HepG2 (cell line): ENCODE measurements around the gene PLSCR3. TPM values are rescaled to one million over a fixed set of nuclear protein-coding genes. Genes with fewer than 3 reads are reported as not detected.

Source experiments
- CSRNP2 ChIP-seq: sonication (generic); formaldehyde crosslinking; conservative IDR thresholded peaks from 2 replicates; pipeline ENCODE4 v1.8.0; 2022; ENCODE audit warnings: low read depth, missing genetic modification reagents
- DPF2 ChIP-seq: sonication (generic); formaldehyde crosslinking; IDR thresholded peaks from 2 replicates; pipeline ENCODE4 v1.4.0; 2020; ENCODE audit warnings: mild to moderate bottlenecking, low read depth, missing genetic modification reagents, borderline replicate concordance
- GTF2F1 ChIP-seq: fragments of 150-350 bp; IDR thresholded peaks from 2 replicates; pipeline ENCODE4 v1.6.1; 2014; ENCODE audit warnings: low read length
- HMG20A ChIP-seq: IDR thresholded peaks from 2 replicates; pipeline ENCODE4 v1.6.1; 2016; ENCODE audit warnings: borderline replicate concordance
- HOMEZ ChIP-seq: IDR thresholded peaks from 2 replicates; pipeline ENCODE4 v1.6.1; 2016; ENCODE audit warnings: low read depth
- IRX3 ChIP-seq: sonication (generic); formaldehyde crosslinking; IDR thresholded peaks from 2 replicates; pipeline ENCODE4 v1.8.1; 2023; ENCODE audit warnings: mild to moderate bottlenecking, low read depth, missing genetic modification reagents, borderline replicate concordance
- REPIN1 ChIP-seq: sonication (generic); formaldehyde crosslinking; IDR thresholded peaks from 2 replicates; pipeline ENCODE4 v1.8.0; 2022; ENCODE audit warnings: missing genetic modification reagents, low read depth, mild to moderate bottlenecking, borderline replicate concordance
- SCMH1 ChIP-seq: sonication (generic); formaldehyde crosslinking; IDR thresholded peaks from 2 replicates; pipeline ENCODE4 v1.9.0; 2021; ENCODE audit warnings: missing genetic modification reagents, mild to moderate bottlenecking, borderline replicate concordance
- SRSF4 ChIP-seq: fragments of 200-400 bp; formaldehyde crosslinking; IDR thresholded peaks from one replicate; pipeline ENCODE4 v1.6.1; 2018; ENCODE audit warnings: mild to moderate bottlenecking, low read depth, low read length, moderate library complexity; ENCODE audit not compliant: poor library complexity, severe bottlenecking
- ZBTB44 ChIP-seq: sonication (generic); formaldehyde crosslinking; IDR thresholded peaks from 2 replicates; pipeline ENCODE4 v1.4.0; 2020; ENCODE audit warnings: missing genetic modification reagents
- ZNF280D ChIP-seq: sonication (generic); formaldehyde crosslinking; IDR thresholded peaks from 2 replicates; pipeline ENCODE4 v1.5.1; 2020; ENCODE audit warnings: mild to moderate bottlenecking, missing genetic modification reagents
- ZNF615 ChIP-seq: sonication (generic); formaldehyde crosslinking; IDR thresholded peaks from 2 replicates; pipeline ENCODE4 v1.5.0; 2020; ENCODE audit warnings: mild to moderate bottlenecking, missing genetic modification reagents, borderline replicate concordance
- ZNF746 ChIP-seq: sonication (generic); formaldehyde crosslinking; IDR thresholded peaks from 2 replicates; pipeline ENCODE4 v1.8.0; 2022; ENCODE audit warnings: mild to moderate bottlenecking, missing genetic modification reagents
- ZNF780A ChIP-seq: sonication (generic); formaldehyde crosslinking; IDR thresholded peaks from 2 replicates; pipeline ENCODE4 v1.8.0; 2022; ENCODE audit warnings: mild to moderate bottlenecking, missing genetic modification reagents, moderate library complexity
- ZSCAN22 ChIP-seq: sonication (generic); formaldehyde crosslinking; IDR thresholded peaks from 2 replicates; pipeline ENCODE4 v1.4.0; 2020; ENCODE audit warnings: mild to moderate bottlenecking, missing genetic modification reagents
- ZUFSP ChIP-seq: sonication (generic); formaldehyde crosslinking; IDR thresholded peaks from 2 replicates; pipeline ENCODE4 v1.9.0; 2021; ENCODE audit warnings: missing genetic modification reagents, mild to moderate bottlenecking, borderline replicate concordance
- polyA plus RNA-seq, 8 experiments: library from polyadenylated mRNA; depleted of rRNA in 3 of 8; stranded (reverse) in 7 of 8; unstranded in 1 of 8; fragments of >200 nt; fragmentation: Illumina TruSeq in 4 of 8; extraction: Trizol in 4 of 8; gene quantifications; 2 replicates each; pipeline versions ENCODE4 v1.2.1 to v1.2.3, GENCODE V29; 2011 to 2016; ENCODE audit warnings: low read depth in 4 of 8, missing spikeins in 1 of 8, mixed read lengths in 1 of 8; ENCODE audit not compliant: insufficient read depth in 1 of 8
- total RNA-seq, 5 experiments: library from RNA; depleted of rRNA; stranded (reverse); fragments of >200 nt; fragmentation: Illumina TruSeq; extraction: Trizol; gene quantifications; 2 replicates each; pipeline ENCODE4 v1.2.3, GENCODE V29; 2016; ENCODE audit warnings: low read depth in 1 of 5

PLSCR3 gene
- total and polyA plus RNA-seq, 2 of the 13 experiments (the other 11 are each of a cell fraction or from before 2014, with no cell fraction given) = 5.6 to 6.2 TPM

- TF ChIP-seq ZSCAN22 (CRISPR knock-in tag) (no peak), GTF2F1 (no peak), REPIN1 (CRISPR knock-in tag) (peak; percentile 78; the same call in 1 of the 2 replicates), IRX3 (CRISPR knock-in tag) (peak; percentile 27; the same call in 1 of the 2 replicates), ZNF280D (0 out of 2 replicates have a peak, but pooled peaks have one; percentile 56), ZBTB44 (no peak), HOMEZ (CRISPR knock-in tag) (no peak), SRSF4 (no peak), DPF2 (CRISPR knock-in tag) (no peak), SCMH1 (CRISPR knock-in tag) (no peak), ZNF780A (CRISPR knock-in tag) (no peak), ZUFSP (CRISPR knock-in tag) (no peak), CSRNP2 (CRISPR knock-in tag) (no peak), HMG20A (no peak), ZNF746 (CRISPR knock-in tag) (no peak), ZNF615 (no peak)
Measured at GRCh38 chr17:7394452-7395191, at the start of gene PLSCR3 (continued).
